PC-9 (cell line): ENCODE data around the gene ZIC5.

ENCODE experiments used
- EZH2 ChIP-seq: fragments of 200-600 bp; sonication (generic); IDR thresholded peaks from 2 replicates; pipeline ENCODE4 v1.8.0; 2017; ENCODE audit warnings: antibody characterized with exemption, low read depth
- TF ChIP-seq, protein P1 (sequence below): fragments of 200-600 bp; sonication (generic); conservative IDR thresholded peaks from 2 replicates; pipeline ENCODE4 v1.6.1; 2017; ENCODE audit warnings: mixed run types, antibody characterized with exemption, mild to moderate bottlenecking, moderate library complexity

DNA sequence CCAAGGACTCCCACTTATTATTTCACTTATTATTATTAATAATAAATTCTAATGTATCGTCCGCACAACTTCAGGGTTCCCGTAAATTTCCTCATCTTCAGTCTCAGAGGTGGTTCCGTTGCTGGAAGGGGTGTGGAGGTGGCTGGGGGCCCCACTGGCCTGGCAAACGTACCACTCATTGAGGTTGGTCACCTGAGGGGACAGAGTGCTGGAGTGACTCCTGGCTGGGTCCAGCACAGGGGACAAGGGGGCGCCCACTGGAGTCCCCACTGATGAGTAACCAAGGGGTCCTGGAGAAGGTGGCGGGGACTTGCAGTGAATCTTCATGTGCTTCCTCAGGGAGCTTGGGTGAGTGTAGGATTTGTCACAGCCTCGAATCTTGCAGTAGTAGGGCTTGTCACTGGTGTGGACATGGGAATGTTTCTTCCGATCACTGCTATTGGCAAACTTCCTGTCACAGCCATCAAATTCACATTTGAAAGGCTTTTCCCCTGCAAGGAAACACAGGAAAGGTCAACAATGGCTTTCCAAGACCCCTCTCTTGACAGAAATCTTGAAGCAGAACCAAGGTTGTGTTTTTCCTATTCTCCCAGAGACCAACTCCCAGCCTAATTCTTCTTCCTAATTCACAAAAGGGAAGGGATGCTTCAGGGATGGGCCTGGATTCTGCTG lies 6.1 kb downstream of the ZIC5 start:
- no peak for TF ChIP-seq EZH2
- TF ChIP-seq, protein P1, sequence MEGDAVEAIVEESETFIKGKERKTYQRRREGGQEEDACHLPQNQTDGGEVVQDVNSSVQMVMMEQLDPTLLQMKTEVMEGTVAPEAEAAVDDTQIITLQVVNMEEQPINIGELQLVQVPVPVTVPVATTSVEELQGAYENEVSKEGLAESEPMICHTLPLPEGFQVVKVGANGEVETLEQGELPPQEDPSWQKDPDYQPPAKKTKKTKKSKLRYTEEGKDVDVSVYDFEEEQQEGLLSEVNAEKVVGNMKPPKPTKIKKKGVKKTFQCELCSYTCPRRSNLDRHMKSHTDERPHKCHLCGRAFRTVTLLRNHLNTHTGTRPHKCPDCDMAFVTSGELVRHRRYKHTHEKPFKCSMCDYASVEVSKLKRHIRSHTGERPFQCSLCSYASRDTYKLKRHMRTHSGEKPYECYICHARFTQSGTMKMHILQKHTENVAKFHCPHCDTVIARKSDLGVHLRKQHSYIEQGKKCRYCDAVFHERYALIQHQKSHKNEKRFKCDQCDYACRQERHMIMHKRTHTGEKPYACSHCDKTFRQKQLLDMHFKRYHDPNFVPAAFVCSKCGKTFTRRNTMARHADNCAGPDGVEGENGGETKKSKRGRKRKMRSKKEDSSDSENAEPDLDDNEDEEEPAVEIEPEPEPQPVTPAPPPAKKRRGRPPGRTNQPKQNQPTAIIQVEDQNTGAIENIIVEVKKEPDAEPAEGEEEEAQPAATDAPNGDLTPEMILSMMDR, result no peak
